HG03066 (cell line): ENCODE results near the gene CNTN4.

Experiments
- ATAC-seq: cut with Tn5 transposase; IDR thresholded peaks from one replicate; pipeline ENCODE4 v1.9.1; 2021; ENCODE audit warnings: low read depth; ENCODE audit not compliant: unreplicated experiment

CNTN4 gene

DNA sequence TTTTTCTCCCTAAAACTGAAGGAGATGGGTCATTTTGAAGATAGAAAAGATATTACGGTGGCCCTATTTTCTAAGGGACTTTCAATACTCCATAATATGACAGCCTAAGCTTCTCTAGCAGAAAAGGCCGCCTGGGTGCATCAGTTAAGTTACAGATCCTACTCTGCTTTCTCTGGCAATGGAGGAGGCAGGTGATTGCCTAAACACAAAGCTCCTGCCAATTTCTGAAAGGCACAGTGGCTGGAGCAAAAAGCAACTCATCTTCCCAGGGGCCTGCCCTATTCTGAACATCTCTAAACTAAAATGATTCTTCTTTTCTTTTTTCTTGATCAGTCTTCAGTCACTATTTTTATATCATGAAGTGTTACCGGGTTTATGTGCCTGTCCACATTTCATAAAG, 276.7 kb downstream of the CNTN4 start:
- ATAC-seq, result no peak

GRCh38 chr3:2377281-2377680, 278.6 kb downstream of the CNTN4 start:
- no peak for ATAC-seq

DNA sequence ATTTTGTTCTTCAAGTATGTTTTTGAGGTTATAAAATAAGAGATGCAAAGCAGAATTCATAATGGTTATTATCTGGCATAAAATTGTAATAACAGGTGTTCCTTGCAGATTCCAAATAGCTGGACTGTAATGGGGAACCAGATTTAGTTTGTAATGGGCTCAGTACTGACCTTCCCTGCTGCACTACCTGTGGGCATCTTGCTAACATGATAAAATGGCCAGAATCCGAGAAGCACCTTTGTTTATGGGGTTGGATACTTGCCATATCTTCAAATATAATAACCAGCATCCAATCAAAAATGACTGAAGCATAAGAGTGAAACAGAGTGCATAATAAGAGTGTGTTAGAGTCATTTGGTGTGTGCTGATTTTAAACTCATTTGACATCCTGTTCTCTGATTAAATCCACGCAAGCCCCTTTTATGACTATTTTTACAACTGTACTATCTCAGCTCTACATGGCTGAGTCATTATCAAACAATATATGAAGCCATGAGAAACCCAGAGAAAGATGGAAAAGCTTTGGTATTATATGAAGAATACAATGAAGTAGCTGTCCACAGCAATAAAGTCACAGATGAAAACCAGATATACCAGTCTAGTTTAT, 292.4 kb downstream of the CNTN4 start:
- ATAC-seq, result no peak

DNA sequence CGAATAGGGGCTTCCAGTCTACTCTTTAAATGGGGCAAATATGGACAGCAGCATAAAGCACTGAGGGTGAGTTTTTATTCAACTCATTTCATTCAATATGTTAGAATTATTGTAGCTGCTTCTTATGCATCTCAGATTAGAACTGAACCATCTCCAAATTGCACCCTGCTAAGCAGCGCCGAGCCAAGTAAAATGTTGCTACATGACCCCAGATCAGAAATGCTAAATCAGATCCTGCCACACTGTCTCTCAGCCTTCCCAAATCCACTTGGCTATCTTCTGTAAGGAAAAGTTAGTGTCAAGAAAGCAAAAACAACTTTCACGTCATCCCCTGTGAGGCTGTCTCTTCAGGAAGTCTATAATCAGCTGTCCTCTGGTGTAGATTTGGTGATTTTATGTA, 293.2 kb downstream of the CNTN4 start:
- ATAC-seq, result no peak

DNA sequence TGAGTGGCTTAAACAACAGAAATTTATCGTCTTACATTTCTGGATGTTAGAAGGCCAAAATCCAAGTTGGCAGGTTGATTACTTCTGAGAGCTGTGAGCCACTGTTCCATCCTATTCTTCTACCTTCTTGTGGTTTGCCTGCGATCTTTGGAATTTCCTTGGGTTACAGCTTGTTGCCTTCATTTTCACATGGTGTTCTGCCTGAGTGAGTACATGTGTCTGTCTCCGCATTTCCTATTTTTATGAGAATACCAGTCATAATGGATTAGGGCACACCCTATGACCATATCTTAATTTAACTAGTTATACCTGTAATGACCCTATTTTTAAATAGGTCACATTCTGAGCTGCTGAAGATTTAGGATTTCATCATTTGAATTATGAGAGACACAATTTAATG, 294.3 kb downstream of the CNTN4 start:
- ATAC-seq, result no peak

DNA sequence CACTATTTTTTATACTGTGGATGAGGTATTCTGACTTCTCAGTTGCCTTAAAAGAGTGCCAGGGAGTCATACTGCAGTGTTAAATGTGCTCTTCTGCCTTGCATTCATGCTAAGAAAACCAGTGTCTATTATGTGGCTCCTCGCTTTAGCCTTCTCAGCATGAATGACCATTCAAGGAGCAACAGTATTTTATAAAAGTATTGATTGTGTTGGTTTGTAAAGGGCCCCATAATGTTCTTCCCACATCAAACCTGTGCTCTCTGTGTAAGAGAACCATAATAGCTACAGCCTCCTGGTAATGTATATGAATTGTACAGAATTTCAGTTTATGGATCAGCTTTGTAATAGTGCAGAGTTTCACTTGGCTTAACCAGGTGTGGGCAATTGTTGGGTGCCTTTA, 316.4 kb downstream of the CNTN4 start:
- no peak for ATAC-seq

DNA sequence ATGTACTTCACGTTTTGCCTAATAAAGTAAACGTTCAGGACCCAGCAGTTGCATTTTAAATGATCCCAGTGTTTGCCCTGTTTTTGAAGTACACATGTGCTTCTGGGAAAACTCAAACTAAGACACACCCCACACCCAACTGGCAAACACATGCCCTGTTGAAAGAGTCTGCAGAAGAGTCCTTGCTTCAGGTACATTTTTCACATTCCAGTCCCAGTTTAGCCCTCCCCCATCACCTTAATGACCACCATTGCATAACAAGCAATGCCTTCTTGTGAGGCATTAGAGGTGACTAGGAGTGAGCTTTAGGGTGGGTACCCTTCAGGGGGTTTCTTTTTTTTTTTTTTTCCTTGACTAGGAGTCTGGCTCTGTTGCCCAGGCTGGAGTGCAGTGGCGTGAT, 322.3 kb downstream of the CNTN4 start:
- no peak for ATAC-seq

GRCh38 chr3:2423143-2423542, 324.5 kb downstream of the CNTN4 start:
- no peak for ATAC-seq

- no peak for ATAC-seq
These were observed 342.9 kb downstream of the CNTN4 start for GRCh38 chr3:2441558-2441957.

- no peak for ATAC-seq
These were observed 347.5 kb downstream of the CNTN4 start for GRCh38 chr3:2446146-2446545.

- no peak for ATAC-seq
These were observed 353.6 kb downstream of the CNTN4 start for GRCh38 chr3:2452249-2452648.

- no peak for ATAC-seq
These were observed 356.2 kb downstream of the CNTN4 start for GRCh38 chr3:2454865-2455264.

DNA sequence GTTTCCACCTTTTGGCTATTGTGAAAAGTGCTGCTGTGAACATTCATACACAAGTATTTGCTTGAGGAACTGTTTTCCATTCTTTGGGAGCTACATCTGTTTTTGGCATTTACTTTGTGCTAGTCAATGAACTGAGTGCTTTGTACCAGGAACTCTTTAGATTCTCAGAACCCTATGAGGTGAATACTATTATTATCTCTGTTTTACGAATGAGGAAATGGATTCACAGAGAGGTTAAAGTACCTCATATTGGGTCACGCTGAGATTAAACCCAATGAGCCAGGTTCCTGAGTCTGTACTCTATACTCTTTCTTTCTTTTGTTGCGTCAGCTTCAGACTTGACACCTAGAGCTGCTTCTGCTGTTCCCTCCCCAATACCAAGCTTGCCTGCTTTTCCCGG, 358.1 kb downstream of the CNTN4 start:
- no peak for ATAC-seq

- ATAC-seq, result no peak
These were observed 360.1 kb downstream of the CNTN4 start for GRCh38 chr3:2458816-2459215.

DNA sequence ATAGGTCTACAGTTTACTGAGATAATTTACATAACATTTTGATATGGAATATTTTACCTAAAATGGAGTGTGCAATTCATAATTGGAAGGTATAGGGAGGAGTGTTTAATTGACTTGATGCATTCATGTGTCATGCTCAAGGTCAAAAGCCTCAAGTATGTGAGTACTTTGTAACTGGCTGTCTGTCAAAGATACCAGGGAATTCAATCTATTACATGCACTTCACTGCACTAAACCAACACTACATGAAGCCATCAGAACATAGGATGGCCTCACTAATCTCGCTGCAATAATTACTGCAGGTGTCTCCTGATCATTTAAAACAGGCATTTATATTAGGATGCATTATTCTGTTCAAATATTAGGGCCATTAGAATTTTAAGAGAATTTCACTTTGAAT, 367.2 kb downstream of the CNTN4 start:
- no peak for ATAC-seq

DNA sequence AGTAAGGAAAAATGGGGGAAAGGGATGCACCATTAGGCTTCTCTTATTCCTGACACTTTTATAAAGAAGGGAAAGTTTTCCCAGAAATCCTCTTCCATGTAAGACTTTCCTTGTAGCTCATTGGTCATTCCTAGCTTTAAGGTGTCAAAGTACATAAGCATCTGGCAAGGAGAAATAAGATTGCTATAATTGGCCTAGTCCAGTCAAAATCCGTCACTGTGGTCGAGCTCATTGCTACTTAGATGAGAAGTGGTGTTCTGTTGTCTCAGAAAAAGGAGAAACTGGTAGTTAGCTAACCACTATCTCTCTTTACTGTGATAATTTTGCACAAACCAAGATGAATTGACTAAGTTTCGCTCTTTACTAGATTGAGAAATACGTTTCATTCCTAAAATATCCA, 370.1 kb downstream of the CNTN4 start:
- no peak for ATAC-seq

DNA sequence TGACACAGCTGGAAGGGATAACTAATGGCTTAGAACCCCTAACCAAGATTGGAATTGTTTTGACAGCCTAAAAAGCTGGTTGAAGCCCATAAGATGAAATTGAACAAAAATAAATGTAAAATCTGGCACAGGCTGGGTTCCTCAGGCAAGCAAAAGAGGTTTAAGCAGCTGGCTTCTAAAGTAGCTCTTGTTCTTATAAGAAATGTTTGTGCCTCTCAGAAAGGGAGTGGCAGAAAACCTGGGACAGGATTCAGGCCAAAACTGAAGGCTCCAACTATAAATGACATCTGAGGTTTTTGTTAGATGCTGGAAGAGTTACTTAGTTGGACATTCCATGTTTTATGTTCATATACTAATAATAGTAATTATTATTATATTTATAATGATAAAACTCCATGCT, 378.3 kb downstream of the CNTN4 start:
- no peak for ATAC-seq

DNA sequence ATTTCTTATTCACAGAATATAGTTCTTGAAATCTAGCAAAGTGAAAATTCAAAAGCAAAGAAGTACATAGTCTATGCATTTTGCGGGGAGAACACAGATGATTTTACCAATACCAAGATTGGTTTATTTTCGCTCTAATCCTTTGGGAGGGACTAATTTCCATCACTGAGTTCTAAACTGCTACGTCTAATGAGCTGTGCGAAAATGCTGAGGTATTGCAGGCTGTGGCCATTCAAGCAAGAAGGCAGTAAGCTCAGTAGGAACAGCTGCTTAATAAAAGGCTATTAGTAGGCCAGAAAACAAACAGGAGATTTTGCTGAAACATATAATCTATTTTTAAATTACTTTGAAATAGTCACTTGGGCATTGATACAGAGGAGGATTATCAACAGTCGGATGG, 379.0 kb downstream of the CNTN4 start:
- ATAC-seq, result no peak

DNA sequence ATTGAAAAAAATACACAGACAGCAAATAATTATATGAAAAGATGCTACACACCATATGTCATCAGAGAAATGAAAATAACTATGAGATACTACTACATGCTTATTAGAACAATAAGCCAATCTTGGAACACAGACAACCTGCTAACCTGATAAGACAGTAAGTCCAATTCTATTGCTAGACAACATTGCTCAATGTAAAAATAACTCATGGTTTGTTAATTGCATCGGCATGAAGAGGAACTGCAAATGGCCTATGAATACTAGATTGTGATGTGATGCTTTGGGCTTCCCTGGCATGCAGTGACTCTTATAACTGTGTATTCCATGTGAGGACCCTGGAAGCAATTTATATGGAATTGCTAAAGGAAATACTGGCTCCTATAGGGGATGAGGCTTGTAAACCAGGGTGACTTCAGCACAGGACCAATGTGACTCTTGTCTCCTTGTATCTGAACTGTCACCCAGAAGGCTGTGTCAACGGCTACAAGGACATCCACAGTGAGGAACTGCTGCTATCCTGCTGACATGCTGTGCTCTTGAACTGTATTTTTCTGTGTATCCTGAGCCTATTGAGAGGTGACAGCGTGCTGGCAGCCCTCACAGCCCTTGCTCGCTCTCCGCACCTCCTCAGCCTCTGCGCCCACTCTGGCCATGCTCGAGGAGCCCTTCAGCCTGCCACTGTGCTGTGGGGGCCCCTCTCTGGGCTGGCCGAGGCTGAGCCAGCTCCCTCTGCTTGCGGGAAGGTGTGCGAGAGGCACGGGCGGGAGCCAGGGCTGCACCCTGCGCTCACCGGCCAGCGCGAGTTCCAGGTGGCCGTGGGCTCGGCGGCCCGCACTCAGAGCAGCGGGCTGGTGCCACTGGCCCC, 385.7 kb downstream of the CNTN4 start:
- ATAC-seq, result no peak

DNA sequence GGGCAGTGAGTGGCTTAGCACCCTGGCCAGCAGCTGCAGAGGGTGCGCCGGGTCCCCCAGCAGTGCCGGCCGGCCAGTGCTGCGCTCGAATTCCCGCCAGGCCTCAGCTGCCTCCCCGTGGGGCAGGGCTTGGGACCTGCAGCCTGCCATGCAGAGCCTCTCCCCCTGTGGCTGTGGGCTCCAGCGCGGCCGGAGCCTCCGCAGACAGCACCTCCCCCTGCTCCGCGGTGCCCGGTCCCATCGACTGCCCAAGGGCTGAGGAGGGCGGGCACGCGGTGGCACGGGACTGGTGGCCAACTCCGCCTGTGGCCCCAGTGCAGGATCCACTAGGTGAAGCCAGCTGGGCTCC, 386.3 kb downstream of the CNTN4 start:
- ATAC-seq, result no peak

GRCh38 chr3:2495746-2496145, 397.1 kb downstream of the CNTN4 start:
- no peak for ATAC-seq

GRCh38 chr3:2504912-2505311, 406.2 kb downstream of the CNTN4 start:
- ATAC-seq, result no peak
